ENCODE results near the gene GTF2A1. TPM values are rescaled to one million over a fixed set of nuclear protein-coding genes. Genes with fewer than 3 reads are reported as not detected.
A peak's percentile ranks its signal among the peaks of the same experiment; 100 is the strongest.

The GTF2A1 gene
- total RNA-seq, 1 donor from 2014 or later = 40.9 TPM

GRCh38 chr14:81205639-81206038 is 15.1 kb downstream of the GTF2A1 start:
- Mint-ChIP-seq H3K4me3 (no peak overlapping the region), H3K27me3 (no peaks in the 10 kb centered on the region), H3K27ac (no peak overlapping the region), H3K9me3 (no peaks in the 10 kb centered on the region), H3K36me3 (peaks cover 55% of the 10 kb centered on the region), H3K4me1 (ENCODE audit: unreplicated experiment) (no peaks in the 10 kb centered on the region)
- no peak for DNase-seq (ENCODE audit: extremely low spot score, unreplicated experiment)
- TF ChIP-seq CTCF (conservative IDR thresholded peaks at IDR 0.05) = no peak

- Mint-ChIP-seq H3K36me3 (peaks cover 36% of the 10 kb centered on the region), H3K4me1 (ENCODE audit: unreplicated experiment) (no peaks in the 10 kb centered on the region), H3K27me3 (no peaks in the 10 kb centered on the region), H3K4me3 (no peak overlapping the region), H3K27ac (no peak overlapping the region), H3K9me3 (no peaks in the 10 kb centered on the region)
- TF ChIP-seq CTCF (conservative IDR thresholded peaks at IDR 0.05) = no peak
- no peak for DNase-seq (ENCODE audit: extremely low spot score, unreplicated experiment)
Measured at GRCh38 chr14:81200054-81200453, 20.7 kb downstream of the GTF2A1 start.

- H3K27me3 Mint-ChIP-seq = no peaks in the 10 kb centered on the region
- no peak for DNase-seq (ENCODE audit: extremely low spot score, unreplicated experiment)
- H3K36me3 Mint-ChIP-seq = peaks cover 40% of the 10 kb centered on the region
- no peak overlapping the region for H3K4me3 Mint-ChIP-seq
- H3K27ac Mint-ChIP-seq = no peak overlapping the region
- H3K9me3 Mint-ChIP-seq = no peaks in the 10 kb centered on the region
- TF ChIP-seq CTCF (conservative IDR thresholded peaks at IDR 0.05) = no peak
- H3K4me1 Mint-ChIP-seq (ENCODE audit: unreplicated experiment) = no peaks in the 10 kb centered on the region
Measured at GRCh38 chr14:81199084-81199483, 21.7 kb downstream of the GTF2A1 start.

- no peak overlapping the region for H3K4me3 Mint-ChIP-seq
- DNase-seq (ENCODE audit: extremely low spot score, unreplicated experiment) = no peak
- H3K4me1 Mint-ChIP-seq (ENCODE audit: unreplicated experiment) = no peaks in the 10 kb centered on the region
- TF ChIP-seq CTCF (conservative IDR thresholded peaks at IDR 0.05) = no peak
- H3K9me3 Mint-ChIP-seq = no peaks in the 10 kb centered on the region
- no peaks in the 10 kb centered on the region for H3K27me3 Mint-ChIP-seq
- peaks cover 40% of the 10 kb centered on the region for H3K36me3 Mint-ChIP-seq
- no peak overlapping the region for H3K27ac Mint-ChIP-seq
Measured at GRCh38 chr14:81198651-81199050, 22.1 kb downstream of the GTF2A1 start.

GRCh38 chr14:81193924-81194633 is 26.7 kb downstream of the GTF2A1 start:
- DNase-seq (ENCODE audit: extremely low spot score, unreplicated experiment) = no peak
- H3K9me3 Mint-ChIP-seq = no peaks in the 10 kb centered on the region
- H3K4me1 Mint-ChIP-seq (ENCODE audit: unreplicated experiment) = no peaks in the 10 kb centered on the region
- TF ChIP-seq CTCF (conservative IDR thresholded peaks at IDR 0.05) = no peak
- H3K27me3 Mint-ChIP-seq = no peaks in the 10 kb centered on the region
- peaks cover 44% of the 10 kb centered on the region for H3K36me3 Mint-ChIP-seq
- H3K27ac Mint-ChIP-seq = peak overlapping the region; percentile 22
- H3K4me3 Mint-ChIP-seq = no peak overlapping the region

Measured in type B pancreatic cell (in vitro differentiated cells).